Neural progenitor cell (in vitro differentiated cells): ENCODE data around the gene LRCH3.

Experiments used
- EZH2 ChIP-seq: fragments of 200-600 bp; sonication (generic); IDR thresholded peaks from 2 replicates; pipeline ENCODE4 v1.6.1; 2017; ENCODE audit warnings: antibody characterized with exemption, mild to moderate bottlenecking, moderate library complexity
- TF ChIP-seq, protein P1 (sequence below): fragments of 200-600 bp; sonication (generic); IDR thresholded peaks from 2 replicates; pipeline ENCODE4 v1.5.1; 2017; ENCODE audit warnings: antibody characterized with exemption, mild to moderate bottlenecking

- TF ChIP-seq, protein P1, sequence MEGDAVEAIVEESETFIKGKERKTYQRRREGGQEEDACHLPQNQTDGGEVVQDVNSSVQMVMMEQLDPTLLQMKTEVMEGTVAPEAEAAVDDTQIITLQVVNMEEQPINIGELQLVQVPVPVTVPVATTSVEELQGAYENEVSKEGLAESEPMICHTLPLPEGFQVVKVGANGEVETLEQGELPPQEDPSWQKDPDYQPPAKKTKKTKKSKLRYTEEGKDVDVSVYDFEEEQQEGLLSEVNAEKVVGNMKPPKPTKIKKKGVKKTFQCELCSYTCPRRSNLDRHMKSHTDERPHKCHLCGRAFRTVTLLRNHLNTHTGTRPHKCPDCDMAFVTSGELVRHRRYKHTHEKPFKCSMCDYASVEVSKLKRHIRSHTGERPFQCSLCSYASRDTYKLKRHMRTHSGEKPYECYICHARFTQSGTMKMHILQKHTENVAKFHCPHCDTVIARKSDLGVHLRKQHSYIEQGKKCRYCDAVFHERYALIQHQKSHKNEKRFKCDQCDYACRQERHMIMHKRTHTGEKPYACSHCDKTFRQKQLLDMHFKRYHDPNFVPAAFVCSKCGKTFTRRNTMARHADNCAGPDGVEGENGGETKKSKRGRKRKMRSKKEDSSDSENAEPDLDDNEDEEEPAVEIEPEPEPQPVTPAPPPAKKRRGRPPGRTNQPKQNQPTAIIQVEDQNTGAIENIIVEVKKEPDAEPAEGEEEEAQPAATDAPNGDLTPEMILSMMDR, result no peak
- TF ChIP-seq EZH2, result no peak
Measured at GRCh38 chr3:197888511-197888910, 97.5 kb downstream of the LRCH3 start.
